ENCODE measurements around the gene CPS1.

The CPS1 gene

GRCh38 chr2:210617318-210617717 is 60.9 kb downstream of the CPS1 start:
- Histone ChIP-seq H3K9me3 (ENCODE audit: control insufficient read depth in 1 of 2, low read length in 2 of 2) (no peaks in the 10 kb centered on the region), H3K36me3 (ENCODE audit: control insufficient read depth in 1 of 2, insufficient read depth in 2 of 2, low read length in 2 of 2) (no peaks in the 10 kb centered on the region), H3K4me1 (ENCODE audit: control insufficient read depth in 1 of 2, insufficient read depth in 2 of 2, low read length in 2 of 2) (no peaks in the 10 kb centered on the region), H3K4me3 (ENCODE audit: low read depth in 1 of 2, low read length in 2 of 2) (no peak overlapping the region), H3K27ac (ENCODE audit: low read length) (no peak overlapping the region), H3K27me3 (ENCODE audit: low read depth, low read length) (no peaks in the 10 kb centered on the region)

- Histone ChIP-seq H3K27ac (ENCODE audit: low read length) (no peak overlapping the region), H3K9me3 (ENCODE audit: control insufficient read depth in 1 of 2, low read length in 2 of 2) (no peaks in the 10 kb centered on the region), H3K36me3 (ENCODE audit: control insufficient read depth in 1 of 2, insufficient read depth in 2 of 2, low read length in 2 of 2) (no peaks in the 10 kb centered on the region), H3K4me1 (ENCODE audit: control insufficient read depth in 1 of 2, insufficient read depth in 2 of 2, low read length in 2 of 2) (no peaks in the 10 kb centered on the region), H3K4me3 (ENCODE audit: low read depth in 1 of 2, low read length in 2 of 2) (no peak overlapping the region), H3K27me3 (ENCODE audit: low read depth, low read length) (no peaks in the 10 kb centered on the region)
Measured at GRCh38 chr2:210617732-210618330, 61.4 kb downstream of the CPS1 start.

- H3K27ac ChIP-seq (ENCODE audit: low read length): no peak overlapping the region
- no peaks in the 10 kb centered on the region for H3K27me3 ChIP-seq (ENCODE audit: low read depth, low read length)
- H3K4me1 ChIP-seq (ENCODE audit: control insufficient read depth in 1 of 2, insufficient read depth in 2 of 2, low read length in 2 of 2): no peaks in the 10 kb centered on the region
- no peaks in the 10 kb centered on the region for H3K9me3 ChIP-seq (ENCODE audit: control insufficient read depth in 1 of 2, low read length in 2 of 2)
- no peak overlapping the region for H3K4me3 ChIP-seq (ENCODE audit: low read depth in 1 of 2, low read length in 2 of 2)
- H3K36me3 ChIP-seq (ENCODE audit: control insufficient read depth in 1 of 2, insufficient read depth in 2 of 2, low read length in 2 of 2): no peaks in the 10 kb centered on the region
Measured at GRCh38 chr2:210620456-210620855, 64.1 kb downstream of the CPS1 start.

GRCh38 chr2:210623506-210623905 is 67.1 kb downstream of the CPS1 start:
- H3K27me3 ChIP-seq (ENCODE audit: low read depth, low read length): no peaks in the 10 kb centered on the region
- H3K4me3 ChIP-seq (ENCODE audit: low read depth in 1 of 2, low read length in 2 of 2): no peak overlapping the region
- no peak overlapping the region for H3K27ac ChIP-seq (ENCODE audit: low read length)
- H3K4me1 ChIP-seq (ENCODE audit: control insufficient read depth in 1 of 2, insufficient read depth in 2 of 2, low read length in 2 of 2): no peaks in the 10 kb centered on the region
- H3K9me3 ChIP-seq (ENCODE audit: control insufficient read depth in 1 of 2, low read length in 2 of 2): no peaks in the 10 kb centered on the region
- H3K36me3 ChIP-seq (ENCODE audit: control insufficient read depth in 1 of 2, insufficient read depth in 2 of 2, low read length in 2 of 2): no peaks in the 10 kb centered on the region

- H3K36me3 ChIP-seq (ENCODE audit: control insufficient read depth in 1 of 2, insufficient read depth in 2 of 2, low read length in 2 of 2): no peaks in the 10 kb centered on the region
Measured at GRCh38 chr2:210626849-210627248, 70.5 kb downstream of the CPS1 start.

GRCh38 chr2:210630873-210631560 is 74.6 kb downstream of the CPS1 start:
- no peaks in the 10 kb centered on the region for H3K27me3 ChIP-seq (ENCODE audit: low read depth, low read length)
- no peaks in the 10 kb centered on the region for H3K9me3 ChIP-seq (ENCODE audit: control insufficient read depth in 1 of 2, low read length in 2 of 2)
- H3K36me3 ChIP-seq (ENCODE audit: control insufficient read depth in 1 of 2, insufficient read depth in 2 of 2, low read length in 2 of 2): no peaks in the 10 kb centered on the region
- no peak overlapping the region for H3K27ac ChIP-seq (ENCODE audit: low read length)
- no peaks in the 10 kb centered on the region for H3K4me1 ChIP-seq (ENCODE audit: control insufficient read depth in 1 of 2, insufficient read depth in 2 of 2, low read length in 2 of 2)
- no peak overlapping the region for H3K4me3 ChIP-seq (ENCODE audit: low read depth in 1 of 2, low read length in 2 of 2)

More at GRCh38 chr2:210626849-210627248, 70.5 kb downstream of the CPS1 start:
- Histone ChIP-seq H3K4me1 (ENCODE audit: control insufficient read depth in 1 of 2, insufficient read depth in 2 of 2, low read length in 2 of 2) (no peaks in the 10 kb centered on the region), H3K9me3 (ENCODE audit: control insufficient read depth in 1 of 2, low read length in 2 of 2) (no peaks in the 10 kb centered on the region), H3K27me3 (ENCODE audit: low read depth, low read length) (no peaks in the 10 kb centered on the region), H3K4me3 (ENCODE audit: low read depth in 1 of 2, low read length in 2 of 2) (no peak overlapping the region), H3K27ac (ENCODE audit: low read length) (no peak overlapping the region)

- Histone ChIP-seq H3K4me3 (ENCODE audit: low read depth in 1 of 2, low read length in 2 of 2) (no peak overlapping the region), H3K9me3 (ENCODE audit: control insufficient read depth in 1 of 2, low read length in 2 of 2) (no peaks in the 10 kb centered on the region), H3K27me3 (ENCODE audit: low read depth, low read length) (no peaks in the 10 kb centered on the region), H3K27ac (ENCODE audit: low read length) (no peak overlapping the region), H3K36me3 (ENCODE audit: control insufficient read depth in 1 of 2, insufficient read depth in 2 of 2, low read length in 2 of 2) (peaks cover 0 to 3% of the 10 kb centered on the region in 2 donors), H3K4me1 (ENCODE audit: control insufficient read depth in 1 of 2, insufficient read depth in 2 of 2, low read length in 2 of 2) (no peaks in the 10 kb centered on the region)
Measured at GRCh38 chr2:210633699-210634098, 77.3 kb downstream of the CPS1 start.

- Histone ChIP-seq H3K4me1 (ENCODE audit: control insufficient read depth in 1 of 2, insufficient read depth in 2 of 2, low read length in 2 of 2) (no peaks in the 10 kb centered on the region), H3K36me3 (ENCODE audit: control insufficient read depth in 1 of 2, insufficient read depth in 2 of 2, low read length in 2 of 2) (peaks cover 0 to 3% of the 10 kb centered on the region in 2 donors), H3K27ac (ENCODE audit: low read length) (no peak overlapping the region), H3K4me3 (ENCODE audit: low read depth in 1 of 2, low read length in 2 of 2) (no peak overlapping the region), H3K27me3 (ENCODE audit: low read depth, low read length) (no peaks in the 10 kb centered on the region), H3K9me3 (ENCODE audit: control insufficient read depth in 1 of 2, low read length in 2 of 2) (no peaks in the 10 kb centered on the region)
Measured at GRCh38 chr2:210635257-210635656, 78.9 kb downstream of the CPS1 start.

GRCh38 chr2:210642333-210642732 is 85.9 kb downstream of the CPS1 start:
- no peak overlapping the region for H3K27ac ChIP-seq (ENCODE audit: low read length)
- H3K36me3 ChIP-seq (ENCODE audit: control insufficient read depth in 1 of 2, insufficient read depth in 2 of 2, low read length in 2 of 2): peaks cover 0 to 3% of the 10 kb centered on the region in 2 donors
- no peaks in the 10 kb centered on the region for H3K27me3 ChIP-seq (ENCODE audit: low read depth, low read length)
- H3K4me3 ChIP-seq (ENCODE audit: low read depth in 1 of 2, low read length in 2 of 2): no peak overlapping the region
- no peaks in the 10 kb centered on the region for H3K4me1 ChIP-seq (ENCODE audit: control insufficient read depth in 1 of 2, insufficient read depth in 2 of 2, low read length in 2 of 2)
- no peaks in the 10 kb centered on the region for H3K9me3 ChIP-seq (ENCODE audit: control insufficient read depth in 1 of 2, low read length in 2 of 2)

- H3K27ac ChIP-seq (ENCODE audit: low read length): no peak overlapping the region
- H3K9me3 ChIP-seq (ENCODE audit: control insufficient read depth in 1 of 2, low read length in 2 of 2): no peaks in the 10 kb centered on the region
- H3K27me3 ChIP-seq (ENCODE audit: low read depth, low read length): no peaks in the 10 kb centered on the region
- H3K36me3 ChIP-seq (ENCODE audit: control insufficient read depth in 1 of 2, insufficient read depth in 2 of 2, low read length in 2 of 2): no peaks in the 10 kb centered on the region
- H3K4me3 ChIP-seq (ENCODE audit: low read depth in 1 of 2, low read length in 2 of 2): no peak overlapping the region
- no peaks in the 10 kb centered on the region for H3K4me1 ChIP-seq (ENCODE audit: control insufficient read depth in 1 of 2, insufficient read depth in 2 of 2, low read length in 2 of 2)
Measured at GRCh38 chr2:210647151-210647550, 90.8 kb downstream of the CPS1 start.

- H3K9me3 ChIP-seq (ENCODE audit: control insufficient read depth in 1 of 2, low read length in 2 of 2): no peaks in the 10 kb centered on the region
- no peaks in the 10 kb centered on the region for H3K27me3 ChIP-seq (ENCODE audit: low read depth, low read length)
- no peak overlapping the region for H3K4me3 ChIP-seq (ENCODE audit: low read depth in 1 of 2, low read length in 2 of 2)
- no peak overlapping the region for H3K27ac ChIP-seq (ENCODE audit: low read length)
- H3K4me1 ChIP-seq (ENCODE audit: control insufficient read depth in 1 of 2, insufficient read depth in 2 of 2, low read length in 2 of 2): no peaks in the 10 kb centered on the region
- peaks cover 0 to 4% of the 10 kb centered on the region in 2 donors for H3K36me3 ChIP-seq (ENCODE audit: control insufficient read depth in 1 of 2, insufficient read depth in 2 of 2, low read length in 2 of 2)
Measured at GRCh38 chr2:210654091-210654490, 97.7 kb downstream of the CPS1 start.

Data from muscle layer of duodenum (tissue), 2 donors.